NCI-H510A treated with DMSO at 0.1 percent for 48 hours (cell line): ENCODE results near the gene SYK.
A peak's percentile ranks its signal among the peaks of the same experiment; 100 is the strongest.
"Not testable (repeated sequence)": the region's sequence is repeated elsewhere in the genome, so short reads cannot be mapped to it uniquely, and the experiment has no call there.

ENCODE experiments used
- DNase-seq: peaks from one replicate; lab custom pipeline; 2025; lab: John Stamatoyannopoulos, UW

The SYK gene

DNA sequence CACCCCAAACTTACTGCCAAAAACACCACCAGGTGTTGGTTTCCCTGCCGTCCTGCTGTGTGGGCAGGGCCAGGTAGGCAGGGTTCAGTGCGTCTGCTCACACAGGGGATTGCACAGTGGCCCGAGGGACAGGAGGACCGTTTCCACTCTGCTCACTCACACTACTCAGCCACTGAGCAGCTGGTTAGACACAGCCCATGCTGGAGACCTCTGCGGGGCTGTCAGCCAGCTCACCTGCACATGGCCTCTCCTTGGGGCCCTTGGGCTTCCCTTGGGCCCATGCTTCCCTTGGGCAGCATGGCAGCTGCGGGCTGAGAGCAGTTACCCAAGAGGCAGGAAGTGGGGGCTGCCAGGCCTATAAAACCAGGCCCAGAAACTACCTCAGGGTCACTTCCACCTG, 79.0 kb downstream of the SYK start:
- DNase-seq = no peak

DNA sequence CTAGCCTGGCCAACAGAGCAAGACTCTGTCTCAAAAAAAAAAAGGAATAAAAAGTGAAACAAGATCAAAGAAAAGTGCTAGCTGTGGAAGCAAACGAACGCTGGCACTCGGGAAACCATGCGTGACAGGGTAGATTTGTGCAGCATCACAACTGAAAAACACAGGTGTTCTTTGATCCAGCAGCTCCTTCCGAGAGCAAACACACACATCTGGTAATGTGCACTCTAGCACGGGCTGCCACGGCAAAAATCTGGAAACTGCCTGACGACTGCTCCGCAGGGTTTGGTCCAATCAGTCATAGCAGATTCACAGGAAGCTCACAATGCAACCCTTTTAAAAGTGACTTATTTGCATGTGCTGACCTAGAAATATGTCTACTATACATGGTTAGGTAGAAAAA, 80.0 kb downstream of the SYK start:
- peak; percentile 56 for DNase-seq

DNA sequence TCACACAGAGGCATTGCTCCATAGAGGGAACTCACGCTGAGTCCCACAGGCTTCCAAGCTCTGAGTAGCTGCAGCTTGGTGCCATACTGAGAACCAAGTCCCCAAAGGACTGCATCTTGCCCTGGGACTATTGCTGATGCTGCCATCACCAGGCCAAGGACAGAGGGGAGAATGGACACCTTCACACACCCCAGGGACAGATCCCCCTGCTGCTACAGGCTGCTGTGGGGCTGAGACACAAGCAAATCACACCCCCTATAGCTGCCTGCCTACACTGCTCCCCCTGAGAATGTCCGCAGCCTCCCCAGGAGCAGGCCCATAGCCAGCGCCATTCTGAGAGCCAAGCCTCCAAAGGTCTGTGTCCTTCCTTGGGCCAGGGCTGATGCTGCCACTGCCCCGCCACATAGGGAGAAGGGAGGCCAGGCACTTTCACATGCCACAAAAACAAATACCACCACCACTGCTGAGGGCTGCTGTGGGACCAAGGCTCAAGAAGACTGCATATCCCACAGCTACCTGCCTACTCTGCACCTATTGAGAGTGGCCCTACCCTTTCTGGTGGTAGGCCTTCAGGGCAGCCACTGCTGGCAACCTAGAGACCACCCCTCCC, 81.5 kb downstream of the SYK start:
- DNase-seq = no peak

DNA sequence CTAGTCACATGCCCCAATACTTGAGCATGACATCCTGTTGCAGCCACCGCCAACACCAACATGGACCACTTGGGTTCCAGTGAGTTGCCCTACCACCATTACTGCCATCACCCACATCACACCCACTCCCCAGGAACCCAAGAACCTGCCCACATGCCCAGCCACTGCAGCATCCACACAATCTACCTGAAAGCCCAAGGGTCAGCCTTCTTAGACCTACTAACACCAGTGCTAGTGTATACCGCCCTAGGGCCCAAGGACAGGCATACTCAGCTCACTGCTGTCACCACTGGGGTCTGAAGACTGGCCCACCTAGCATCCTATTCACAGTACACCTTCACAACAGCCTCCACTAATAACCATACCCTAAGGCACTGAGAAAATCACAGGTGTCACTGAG, 82.0 kb downstream of the SYK start:
- no peak for DNase-seq

DNA sequence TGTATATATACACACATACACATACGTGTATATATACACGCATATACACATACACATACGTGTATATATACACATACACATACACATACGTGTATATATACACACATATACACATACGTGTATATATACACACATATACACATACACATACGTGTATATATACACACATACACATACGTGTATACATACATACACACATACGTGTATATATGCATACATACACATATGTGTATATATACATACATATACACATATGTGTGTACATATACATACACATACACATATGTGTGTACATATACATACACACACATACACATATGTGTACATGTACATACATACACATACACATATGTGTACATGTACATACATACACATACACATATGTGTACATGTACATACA, 82.6 kb downstream of the SYK start:
- DNase-seq = no peak

DNA sequence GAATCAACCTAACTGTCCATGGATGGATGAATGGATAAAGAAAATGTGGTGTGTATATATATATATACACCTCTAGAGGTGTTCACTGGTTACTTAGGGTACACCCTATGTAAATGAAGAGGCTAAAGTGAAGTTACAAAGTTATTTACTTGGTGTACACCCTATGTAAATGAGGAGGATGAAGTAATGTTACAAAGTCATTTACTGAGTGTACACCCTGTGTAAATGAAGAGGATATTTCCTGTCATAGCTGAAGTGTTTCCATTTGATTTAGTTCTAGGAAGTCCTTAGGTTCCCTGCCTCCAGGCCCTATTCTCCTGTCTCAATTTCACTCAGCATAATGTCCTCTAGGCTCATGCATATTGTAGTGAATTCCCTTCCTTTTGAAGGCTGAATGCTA, 85.2 kb downstream of the SYK start:
- not testable (repeated sequence) for DNase-seq

DNA sequence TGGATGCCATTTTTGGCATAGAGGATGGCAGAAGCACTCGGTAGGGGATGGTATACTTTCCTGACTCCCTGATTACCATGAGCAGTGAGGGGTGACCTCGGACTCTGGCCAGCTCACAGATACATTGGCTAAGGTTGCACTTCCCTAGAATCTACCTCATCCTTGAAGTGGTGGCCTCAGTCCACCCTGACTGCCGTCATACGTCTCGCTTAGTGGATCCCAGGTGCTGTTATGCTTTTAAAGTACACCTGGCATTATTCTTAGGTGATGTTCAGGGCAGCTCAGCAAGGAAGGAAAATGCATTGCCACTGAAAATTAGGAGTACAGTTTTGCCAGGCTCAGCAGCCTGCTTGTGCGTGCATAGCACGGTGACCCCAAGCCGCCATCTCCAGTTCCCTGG, 87.3 kb downstream of the SYK start:
- no peak for DNase-seq

DNA sequence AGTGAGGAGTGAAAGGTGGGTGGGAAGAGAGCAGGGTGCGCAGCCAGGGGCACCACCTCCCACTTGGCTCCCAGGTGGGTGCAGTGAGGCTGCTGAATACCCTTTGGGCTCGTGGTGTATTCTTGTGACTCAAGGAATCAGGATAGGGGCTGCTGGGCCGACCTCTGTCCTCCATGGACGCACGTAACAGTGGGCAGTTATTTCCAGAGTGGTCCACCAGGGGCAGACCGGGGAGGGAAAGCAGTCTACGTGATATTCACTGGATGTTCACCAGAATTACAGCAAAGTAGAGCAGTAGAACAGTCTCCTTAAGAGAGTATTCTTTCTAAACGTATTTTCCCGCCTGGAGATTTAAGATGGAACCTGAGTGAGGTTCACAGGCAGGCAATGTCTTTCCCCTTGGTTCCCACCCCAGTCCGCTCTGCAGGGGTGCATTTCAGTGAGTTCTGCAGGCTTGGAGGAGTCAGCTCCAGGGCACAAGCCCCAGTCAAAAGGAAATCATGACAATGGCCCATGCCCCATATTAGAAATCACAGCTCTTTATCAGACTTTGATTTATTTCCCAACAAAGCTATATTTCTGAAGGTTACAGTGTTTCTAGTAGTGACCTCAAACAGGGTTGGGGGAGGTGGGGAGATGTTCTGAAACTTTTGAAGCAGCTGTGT, 88.7 kb downstream of the SYK start:
- no peak for DNase-seq

DNA sequence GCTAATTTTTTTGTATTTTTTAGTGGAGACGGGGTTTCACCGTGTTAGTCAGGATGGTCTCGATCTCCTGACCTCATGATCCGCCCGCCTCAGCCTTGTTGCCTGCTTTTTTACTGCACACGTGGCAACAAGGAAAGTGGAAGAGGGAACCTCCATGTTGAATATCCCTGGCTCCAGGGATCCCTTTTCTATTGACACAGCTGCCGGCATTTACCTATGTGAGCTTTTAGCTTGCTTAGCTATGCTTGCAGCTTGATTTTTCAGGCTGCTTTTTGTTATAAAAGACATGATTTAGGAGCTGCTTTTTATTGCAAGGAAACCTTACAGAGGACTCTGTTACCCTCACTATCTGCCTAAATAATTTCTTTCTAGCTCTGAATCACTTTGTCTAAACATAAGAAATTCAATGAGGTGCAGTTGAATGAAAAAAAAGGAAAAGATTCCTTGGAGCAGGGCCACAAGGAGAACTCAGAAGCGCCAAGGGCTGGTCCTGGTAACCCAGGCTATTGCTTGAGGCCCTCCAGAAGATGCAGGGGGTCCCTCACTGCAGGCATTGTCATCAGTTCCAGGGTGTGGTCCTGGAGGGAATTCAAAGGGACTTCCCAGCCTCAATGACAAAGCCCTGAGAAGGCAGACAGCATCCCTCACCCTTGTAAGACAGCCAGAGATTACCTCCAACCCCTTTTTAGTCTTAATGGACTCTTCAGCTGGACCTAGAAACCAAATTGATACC, 89.9 kb downstream of the SYK start:
- DNase-seq = peak; percentile 36

DNA sequence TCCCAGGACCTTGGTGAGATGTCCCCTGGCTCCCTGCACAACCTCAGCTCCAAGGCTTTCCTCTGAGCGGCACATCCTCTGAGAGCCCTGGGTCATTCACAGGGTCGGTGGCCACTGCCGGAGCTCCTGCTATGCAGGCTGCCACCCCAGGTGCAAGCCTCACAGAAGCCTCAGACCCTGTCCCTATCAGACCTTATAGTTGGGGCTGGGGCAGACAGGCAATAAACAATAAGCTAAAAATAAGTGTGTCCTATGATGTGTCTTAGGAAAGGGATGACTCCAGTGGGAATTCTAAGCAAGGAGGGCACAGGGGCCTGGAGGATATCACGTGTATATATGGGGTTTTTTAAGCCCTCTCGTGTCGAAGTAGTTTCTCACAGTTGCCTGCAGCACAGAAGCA, 91.3 kb downstream of the SYK start:
- no peak for DNase-seq

DNA sequence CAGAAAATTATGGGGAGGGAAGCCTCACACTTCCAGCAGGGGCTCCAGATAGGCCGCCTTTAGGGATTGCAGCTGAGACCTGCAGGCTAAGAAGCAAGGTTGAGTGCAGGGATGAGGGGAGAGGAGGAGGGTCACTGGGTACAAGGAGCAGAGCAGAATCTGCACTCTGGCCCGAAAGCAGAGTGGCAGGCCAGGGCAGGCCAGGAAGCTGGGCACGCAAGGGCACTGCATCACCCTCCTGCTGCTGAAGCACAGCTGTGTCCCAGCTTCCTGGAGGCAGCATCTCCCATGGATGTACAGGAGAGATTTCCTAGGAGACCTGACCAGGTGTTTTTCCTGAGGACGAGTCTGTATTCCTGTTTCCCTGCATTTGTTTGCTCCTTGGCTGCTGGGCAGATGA, 92.1 kb downstream of the SYK start:
- DNase-seq = peak; percentile 14

DNA sequence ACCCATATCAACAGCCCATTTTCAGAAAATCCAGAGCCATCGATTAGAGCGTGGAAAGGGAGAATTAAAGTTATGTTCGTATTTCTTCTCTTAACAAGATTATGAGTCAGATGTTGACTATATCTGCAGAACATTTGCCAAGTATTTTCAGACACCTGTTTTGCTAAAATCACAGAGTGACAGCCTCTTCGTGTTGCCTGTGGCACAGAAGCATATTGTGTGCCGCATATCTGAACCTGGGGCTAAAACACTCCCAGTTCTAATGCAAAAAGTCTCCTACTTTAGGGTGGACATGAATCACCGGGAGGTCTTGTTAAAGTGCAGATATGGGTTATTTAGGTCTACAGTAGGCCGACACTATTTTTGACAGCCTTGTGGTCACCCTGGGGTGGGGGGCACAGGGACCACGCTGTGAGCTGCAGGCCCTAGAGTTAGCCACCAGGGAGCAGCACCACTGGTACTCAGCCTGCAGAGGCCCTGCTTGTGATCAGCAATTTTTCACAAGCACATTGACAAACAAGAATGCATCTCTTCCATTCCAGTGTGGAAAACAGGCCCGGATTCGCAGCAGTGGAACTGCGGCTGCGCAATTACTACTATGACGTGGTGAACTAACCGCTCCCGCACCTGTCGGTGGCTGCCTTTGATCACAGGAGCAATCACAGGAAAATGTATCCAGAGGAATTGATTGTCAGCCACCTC, 93.5 kb downstream of the SYK start:
- peak; percentile 76 for DNase-seq

DNA sequence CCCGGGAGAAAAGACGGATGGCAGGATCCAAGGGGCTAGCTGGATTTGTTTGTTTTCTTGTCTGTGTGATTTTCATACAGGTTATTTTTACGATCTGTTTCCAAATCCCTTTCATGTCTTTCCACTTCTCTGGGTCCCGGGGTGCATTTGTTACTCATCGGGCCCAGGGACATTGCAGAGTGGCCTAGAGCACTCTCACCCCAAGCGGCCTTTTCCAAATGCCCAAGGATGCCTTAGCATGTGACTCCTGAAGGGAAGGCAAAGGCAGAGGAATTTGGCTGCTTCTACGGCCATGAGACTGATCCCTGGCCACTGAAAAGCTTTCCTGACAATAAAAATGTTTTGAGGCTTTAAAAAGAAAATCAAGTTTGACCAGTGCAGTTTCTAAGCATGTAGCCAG, 94.2 kb downstream of the SYK start:
- DNase-seq = no peak

DNA sequence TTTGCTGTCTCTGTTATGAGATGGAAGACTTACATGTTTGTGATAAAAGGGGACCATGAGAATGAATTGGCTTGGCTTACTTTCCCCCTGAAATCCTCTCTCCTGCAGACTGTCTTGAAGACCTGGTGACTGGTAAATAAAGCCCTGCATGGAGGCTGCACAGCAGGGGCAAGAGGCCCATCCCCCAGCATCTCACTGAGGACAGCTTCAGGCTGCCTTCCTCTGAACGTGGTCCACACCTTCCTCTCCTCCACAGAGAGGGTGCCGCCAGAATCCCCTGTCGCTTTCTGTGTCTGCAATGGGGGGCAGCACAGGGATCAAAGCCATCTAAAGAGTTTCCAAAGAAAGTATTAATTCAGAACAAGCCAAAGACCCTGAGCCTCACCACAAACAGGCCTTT, 94.6 kb downstream of the SYK start:
- no peak for DNase-seq

DNA sequence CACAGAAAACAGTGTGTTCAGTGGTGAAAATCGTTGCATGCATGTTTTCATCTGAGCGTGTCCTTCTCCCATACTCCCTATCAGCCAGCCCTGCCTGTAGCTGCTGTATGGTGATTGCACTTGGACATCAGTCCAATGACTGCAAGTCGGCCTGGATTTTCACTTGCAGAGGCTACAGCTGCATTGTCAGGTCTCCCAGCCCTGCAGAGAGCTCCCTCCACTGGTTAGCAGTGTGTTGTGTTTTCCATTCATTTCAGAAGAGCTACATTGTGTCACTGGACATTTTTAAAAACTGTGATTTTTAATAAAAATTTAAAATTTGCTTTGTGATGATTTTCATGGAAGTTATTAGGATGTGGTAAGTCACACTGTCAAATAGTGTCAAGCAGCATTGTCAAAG, 96.6 kb downstream of the SYK start:
- no peak for DNase-seq

DNA sequence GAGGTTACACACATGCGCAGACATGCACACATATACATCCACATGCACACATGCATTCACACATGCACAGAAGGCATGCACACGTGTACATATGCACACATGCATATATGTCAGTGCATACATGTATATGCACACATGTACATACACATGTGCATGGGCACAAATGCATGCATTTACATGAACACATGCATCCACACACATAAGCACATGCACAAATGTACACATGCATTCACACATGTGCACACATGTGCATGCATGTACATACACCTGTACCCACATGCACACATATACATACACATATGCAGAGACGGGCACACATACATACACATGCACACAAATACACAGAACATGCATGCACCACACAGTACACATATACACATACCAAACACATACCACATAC, 97.7 kb downstream of the SYK start:
- no peak for DNase-seq

DNA sequence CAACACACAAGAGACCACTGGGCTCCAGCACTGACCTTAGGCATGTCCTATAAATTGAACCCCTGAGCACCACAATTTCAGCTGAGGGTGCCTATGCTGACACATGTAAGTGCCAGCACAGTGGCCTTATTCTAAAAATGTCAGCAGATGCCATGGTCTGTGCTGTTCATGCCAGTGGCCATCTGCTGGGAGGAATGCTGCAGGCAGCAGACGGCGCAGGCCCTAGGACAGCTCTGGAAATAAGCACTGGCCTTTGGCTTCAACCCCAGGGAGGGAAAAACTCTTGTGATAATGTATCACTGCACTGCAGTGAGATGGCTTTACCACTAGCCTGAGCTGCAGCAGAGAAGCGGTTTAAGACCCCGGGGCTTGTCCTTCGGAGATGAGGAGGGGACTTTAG, 98.5 kb downstream of the SYK start:
- DNase-seq = no peak

DNA sequence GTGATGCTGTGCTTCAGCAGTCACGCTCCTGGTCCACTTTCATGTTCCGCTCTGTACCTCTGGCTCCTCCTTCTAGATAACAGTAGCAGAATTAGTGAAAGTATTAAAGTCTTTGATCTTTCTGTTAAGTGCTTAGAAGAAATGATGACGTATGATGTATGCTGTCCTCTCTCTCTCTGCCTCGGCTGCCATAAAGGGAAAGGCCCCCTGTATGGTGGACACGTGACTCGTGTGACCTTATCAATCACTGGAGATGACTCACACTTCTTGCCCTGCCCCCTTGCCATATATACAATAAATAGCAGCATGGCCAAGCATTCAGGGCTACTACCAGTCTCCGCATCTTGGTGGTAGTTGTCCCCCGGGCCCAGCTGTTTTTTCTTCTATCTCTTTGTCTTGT, 100.3 kb downstream of the SYK start:
- no peak for DNase-seq

DNA sequence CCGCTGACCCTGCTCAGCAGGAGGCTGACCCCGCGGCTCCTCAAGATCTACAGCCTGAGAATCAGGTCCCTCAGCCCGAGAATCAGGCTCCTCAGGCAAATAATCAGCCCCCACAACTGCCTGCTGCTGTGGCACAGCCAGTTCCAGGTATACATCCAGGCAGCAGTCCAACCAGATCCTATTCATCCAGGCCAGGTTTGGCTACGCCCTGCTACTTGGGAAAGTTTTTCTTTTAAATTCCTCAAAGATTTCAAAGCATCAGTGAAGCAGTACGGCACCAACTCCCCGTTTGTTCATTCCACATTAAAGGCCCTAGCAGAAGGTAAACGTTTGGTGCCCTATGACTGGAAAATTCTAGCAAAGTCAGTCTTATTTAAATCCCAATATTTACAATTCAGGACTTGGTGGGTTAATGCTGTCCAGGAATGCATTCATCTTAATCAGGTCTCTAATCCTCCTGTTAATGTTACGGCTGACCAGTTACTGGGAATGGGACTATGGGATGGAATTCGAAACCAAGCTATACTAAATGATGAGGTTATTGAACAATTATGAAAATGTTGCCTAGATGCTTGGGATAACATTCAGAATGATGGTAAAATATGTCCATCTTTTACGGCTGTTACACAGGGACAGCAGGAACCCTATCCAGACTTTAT, 102.3 kb downstream of the SYK start:
- no peak for DNase-seq

DNA sequence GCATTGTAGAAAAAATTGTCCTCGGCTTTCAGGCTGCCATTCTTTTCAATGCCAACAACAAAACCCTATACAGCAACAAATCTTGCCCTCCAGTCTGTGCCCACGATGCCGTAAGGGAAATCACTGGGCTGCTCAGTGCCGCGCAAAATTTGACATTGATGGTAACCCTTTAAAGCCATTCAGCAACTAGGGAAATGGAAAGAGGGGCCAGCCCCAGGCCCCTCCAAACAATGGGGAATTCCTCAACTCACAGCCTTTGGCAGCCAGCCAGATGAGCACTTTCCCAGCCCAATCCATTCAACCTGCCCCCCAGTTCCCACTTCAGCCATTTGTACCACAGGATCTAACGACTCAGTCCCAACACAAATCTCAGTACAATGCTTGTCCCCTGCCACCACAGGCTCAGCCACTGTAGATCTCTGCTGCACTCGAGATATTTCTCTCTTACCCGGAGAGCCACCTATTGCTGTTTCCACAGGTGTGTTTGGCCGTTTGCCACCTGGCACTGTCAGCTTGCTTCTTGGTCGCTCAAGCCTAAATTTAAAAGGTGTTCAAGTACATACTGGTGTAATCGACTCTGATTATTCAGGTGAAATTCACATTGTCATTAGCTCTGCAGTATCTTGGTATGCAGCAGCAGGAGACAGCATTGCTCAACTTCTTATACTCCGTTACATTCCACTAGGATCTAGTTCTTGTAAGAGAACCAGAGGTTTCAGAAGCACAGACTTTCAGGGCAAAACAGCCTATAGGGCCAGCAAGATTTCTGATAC, 103.3 kb downstream of the SYK start:
- DNase-seq = peak; percentile 44

DNA sequence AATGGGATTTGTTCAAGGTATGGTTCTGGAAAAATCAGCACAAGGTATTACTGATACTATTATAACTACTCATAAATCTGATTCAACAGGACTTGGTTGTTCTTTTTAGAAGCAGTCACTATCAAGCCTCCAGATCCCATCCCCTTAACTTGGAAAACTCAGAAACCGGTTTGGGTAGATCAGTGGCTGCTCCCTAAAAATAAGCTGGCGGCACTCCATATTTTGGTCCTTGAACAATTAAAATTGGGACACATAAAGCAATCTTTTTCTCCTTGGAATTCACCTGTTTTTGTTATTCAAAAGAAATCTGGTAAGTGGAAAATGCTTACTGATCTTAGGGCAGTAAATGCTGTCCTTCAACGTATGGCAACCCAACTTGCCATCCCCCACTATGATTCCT, 104.2 kb downstream of the SYK start:
- no peak for DNase-seq
